Astrocyte of the hippocampus (primary cell): Measurements from ENCODE around the gene TOB1.

Experiments
- DNase-seq: peaks from one replicate; pipeline ENCODE4 v3.0.0; 2011; ENCODE audit warnings: low read depth, low spot score

Gene TOB1

DNA sequence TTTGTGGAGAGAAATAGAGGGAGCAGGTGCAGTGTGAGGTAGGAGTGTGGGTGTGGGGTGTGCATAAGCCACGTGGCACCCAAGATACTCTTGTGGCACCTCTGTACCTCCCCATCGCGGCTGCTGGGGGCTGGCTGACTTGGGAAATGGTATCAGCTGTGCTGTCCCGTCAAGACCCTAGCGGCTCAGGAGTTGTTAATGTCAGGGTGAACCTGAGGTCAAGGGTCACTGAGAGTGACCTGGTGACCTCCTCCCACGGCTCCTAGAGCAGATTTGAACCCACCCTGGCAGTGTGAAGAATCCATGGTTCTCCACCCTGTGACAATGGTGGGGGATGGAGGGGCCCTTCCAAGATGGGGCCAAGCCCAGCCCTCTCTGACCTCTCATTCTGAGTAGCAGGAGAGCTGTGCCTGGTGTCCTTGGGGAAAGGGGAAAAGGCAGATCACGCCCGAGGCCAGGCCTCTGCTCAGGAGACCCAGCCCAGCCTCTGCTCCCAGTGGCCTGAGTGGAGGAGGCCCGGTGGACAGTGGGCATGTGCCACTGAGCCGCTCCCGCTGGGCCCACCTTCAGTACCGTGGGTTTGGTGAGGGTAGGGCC, 33.8 kb downstream of the TOB1 start:
- DNase-seq = no peak

DNA sequence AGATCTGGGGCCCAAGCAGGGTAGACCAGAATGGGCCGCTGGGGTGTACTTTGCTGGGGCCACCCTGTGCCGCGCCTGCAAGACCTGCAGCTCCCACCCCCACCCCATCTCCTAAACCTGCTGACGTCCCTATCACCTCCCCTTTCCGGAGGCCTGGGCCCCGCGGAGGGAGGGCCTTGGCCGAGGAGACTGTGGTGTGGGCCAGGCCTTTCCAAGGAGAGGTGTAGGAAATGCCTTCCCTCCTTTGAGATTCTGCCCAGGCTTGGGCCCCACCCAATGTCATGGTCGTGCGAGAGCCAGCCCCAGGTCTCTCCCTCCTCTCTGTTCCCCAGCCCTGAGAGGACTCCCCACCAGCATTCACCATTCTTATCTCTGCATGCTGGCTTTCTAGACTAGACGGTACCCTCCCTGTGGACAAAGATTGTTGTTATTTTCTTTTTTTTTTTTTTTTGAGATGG, 34.7 kb downstream of the TOB1 start:
- DNase-seq = no peak

DNA sequence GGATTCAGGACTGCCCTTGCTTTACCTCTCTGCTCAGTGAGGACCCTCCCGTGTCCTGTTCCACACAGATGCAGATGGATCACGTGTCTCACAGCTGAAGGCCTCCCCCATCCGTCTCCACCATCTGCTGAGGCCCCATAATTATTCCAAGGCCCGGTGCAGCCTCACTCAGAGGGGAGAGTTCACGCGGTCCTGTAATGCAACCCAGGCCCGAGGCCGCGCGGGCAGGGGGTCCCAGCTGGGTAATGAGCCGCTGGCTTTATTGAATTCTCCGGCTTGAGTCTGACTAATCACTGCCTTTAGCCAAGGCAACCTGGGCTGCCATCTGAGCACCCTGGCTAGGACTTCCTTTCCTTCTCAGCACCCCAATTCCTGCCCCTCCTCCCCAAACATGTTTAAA, 35.2 kb downstream of the TOB1 start:
- no peak for DNase-seq

DNA sequence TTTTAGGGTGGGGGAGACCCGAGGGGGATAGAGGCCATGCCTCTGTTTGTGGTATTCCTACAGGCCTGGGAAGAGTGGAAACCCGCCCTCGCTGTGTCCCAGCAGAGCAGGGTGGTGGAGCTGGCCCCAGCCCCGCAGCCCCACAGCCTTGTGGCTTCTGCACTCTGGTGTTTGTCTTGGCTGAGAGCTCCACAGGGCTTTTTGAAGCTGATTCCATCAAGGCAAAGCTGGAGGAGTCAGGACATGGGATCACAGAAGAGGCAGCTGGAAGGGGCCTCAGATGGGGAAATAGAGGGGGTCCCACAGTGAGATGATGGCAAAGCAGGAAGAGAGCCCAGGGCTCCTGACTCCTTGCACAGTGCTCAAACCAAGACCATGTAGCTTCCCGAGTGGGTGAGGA, 35.8 kb downstream of the TOB1 start:
- peak; percentile 74 for DNase-seq

DNA sequence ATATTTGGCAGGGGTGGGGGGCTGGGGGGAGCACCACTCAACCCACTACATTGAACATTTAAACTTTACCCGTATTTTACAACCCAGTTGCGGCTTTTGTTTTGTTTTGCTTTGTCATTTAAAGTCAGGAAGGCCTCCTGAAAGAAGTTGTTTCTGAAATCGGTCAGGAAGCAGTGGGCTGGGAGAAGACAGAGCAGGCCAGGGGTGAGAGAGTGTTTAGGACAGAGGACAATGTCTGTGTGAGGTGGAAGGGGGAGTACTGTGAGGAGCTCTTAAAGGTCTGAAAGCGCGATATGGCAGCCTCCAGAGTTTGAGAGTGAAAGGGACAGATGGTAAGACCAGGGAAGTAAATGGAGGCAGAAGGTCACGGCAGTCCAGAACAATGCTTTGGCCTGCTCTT, 36.8 kb downstream of the TOB1 start:
- no peak for DNase-seq

DNA sequence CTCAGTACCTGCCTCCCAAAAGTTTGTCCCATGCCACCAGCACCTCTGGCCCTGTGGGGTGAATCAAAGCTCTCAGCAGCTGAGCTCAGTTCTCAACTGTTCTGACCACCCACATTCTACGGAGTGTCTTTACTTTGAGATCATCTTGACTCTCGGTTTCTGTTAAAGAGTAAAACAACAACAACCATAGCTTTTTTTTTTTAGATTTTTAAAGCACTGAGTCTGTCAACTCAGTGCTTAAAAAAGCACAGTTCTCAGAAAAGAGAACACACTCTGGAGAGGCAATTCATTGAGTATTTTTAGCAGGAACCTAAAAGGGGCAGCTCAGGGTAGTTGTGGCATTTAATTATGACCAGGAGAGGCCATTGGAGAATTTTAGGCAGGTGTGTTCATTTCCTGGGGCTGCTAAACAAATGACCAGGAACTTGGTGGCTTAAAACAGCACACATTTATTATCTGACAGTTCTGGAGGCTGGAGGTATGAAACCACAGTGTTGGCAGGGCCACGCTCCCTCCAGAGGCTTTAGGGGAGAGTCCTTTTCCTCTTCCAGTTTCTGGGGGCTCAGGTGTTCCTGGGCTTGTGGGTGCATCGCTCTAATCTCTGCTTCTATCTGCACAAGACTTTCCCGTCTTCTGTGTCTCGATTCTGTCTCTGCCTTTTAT, 37.5 kb downstream of the TOB1 start:
- DNase-seq = no peak

DNA sequence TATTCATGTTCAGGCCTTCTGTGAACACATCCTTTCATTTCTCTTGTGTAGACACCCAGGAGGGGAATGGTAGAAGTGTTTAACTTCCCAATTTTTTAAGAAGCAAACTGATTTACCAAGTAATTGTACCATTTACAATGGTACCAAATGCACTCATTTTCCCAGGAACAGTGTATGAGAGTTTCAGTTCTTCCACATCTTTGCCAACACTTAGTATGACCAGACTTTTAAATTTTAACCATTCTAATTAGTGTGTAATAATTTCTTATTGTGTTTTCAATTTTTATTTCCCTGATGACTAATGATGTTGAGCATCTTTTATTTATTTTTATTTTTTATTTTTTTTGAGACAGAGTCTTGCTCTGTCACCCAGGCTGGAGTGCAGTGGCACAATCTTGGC, 41.0 kb downstream of the TOB1 start:
- DNase-seq = no peak

DNA sequence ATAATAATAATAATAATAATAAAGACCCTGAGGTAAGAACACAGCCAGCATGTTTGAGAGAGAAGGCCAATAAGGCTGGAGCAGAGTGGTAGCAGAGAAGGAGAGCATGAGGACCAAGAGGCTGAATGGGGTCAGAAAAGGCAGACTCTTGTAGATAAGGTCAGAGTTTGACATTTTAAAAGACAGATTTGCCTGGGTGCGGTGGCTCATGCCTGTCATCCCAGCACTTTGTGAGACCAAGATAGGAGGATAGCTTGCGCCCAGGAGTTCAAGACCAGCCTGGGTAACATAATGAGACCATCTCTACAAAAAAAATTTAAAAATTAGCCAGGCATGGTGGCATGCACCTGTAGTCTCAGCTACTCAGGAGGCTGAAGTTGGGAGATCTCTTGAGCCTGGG, 41.7 kb downstream of the TOB1 start:
- DNase-seq = no peak

DNA sequence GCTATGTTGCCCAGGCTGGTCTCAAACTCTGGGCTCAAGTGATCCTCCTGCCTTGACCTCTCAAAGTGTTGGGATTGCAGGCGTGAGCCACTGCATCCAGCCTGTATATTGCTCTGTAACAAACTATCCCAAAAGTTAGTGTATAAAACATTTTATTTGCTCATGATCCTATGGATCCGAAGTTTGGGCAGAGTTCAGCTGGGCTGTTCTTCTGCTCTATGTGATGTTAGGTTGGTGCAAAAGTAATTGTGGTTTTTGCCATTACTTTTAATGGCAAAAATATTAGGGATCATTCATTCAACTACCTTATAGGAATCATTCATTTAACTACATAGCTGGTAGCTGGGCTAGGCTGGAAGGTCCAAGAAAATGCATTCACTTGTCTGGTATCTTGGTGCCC, 43.6 kb downstream of the TOB1 start:
- no peak for DNase-seq

DNA sequence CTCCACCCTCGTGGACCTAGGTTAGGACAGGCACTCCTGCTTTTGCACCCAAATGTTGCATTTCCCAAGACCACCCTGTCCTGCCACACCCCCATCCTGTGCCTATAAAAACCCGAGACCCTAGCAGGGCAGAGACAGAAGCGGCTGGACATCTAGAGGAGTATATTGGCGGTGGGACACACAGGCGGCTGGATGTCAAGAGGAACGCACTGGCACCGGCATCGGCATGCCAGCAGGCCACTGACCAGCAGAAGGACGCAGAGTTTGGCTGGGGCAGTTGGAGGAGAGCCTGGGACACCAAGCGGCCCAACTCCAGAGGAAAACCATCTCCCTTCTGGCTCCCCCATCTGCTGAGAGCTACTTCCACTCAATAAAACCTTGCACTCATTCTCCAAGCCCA, 45.5 kb downstream of the TOB1 start:
- DNase-seq = no peak

DNA sequence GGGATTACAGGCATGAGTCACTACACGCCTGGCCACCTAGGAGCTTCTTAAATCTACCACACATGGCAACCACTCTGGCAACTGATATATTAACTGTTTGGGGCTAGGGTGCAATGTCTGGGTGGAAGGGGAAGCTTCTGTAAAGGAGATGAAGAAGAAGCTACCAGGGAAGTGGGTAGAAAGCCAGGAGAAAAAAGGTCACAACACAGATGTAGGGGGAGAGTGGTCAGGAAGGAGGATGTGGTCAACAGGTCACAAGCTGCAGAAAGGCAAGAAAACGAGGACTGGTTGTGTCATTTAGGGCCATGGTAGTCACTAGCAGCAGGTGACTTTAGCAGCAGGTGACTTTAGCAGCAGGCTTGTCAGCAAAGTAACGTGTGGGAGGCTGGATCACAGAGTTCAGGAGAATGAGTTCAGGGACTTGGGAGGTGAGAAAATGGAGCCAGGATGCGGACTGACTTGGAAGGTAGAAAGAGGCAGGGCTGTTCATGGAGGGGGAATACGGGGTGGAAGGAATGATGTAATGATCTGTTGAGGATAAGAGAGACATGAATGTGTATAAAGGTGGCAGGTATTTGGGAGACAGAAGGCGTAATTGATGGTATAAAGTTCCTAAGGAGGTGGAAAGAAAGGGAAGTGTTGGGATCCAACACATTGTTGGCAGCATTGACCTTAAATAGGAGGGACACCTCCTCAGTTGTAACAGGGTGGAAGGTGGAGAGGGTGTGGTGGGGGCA, 47.1 kb downstream of the TOB1 start:
- DNase-seq = no peak

DNA sequence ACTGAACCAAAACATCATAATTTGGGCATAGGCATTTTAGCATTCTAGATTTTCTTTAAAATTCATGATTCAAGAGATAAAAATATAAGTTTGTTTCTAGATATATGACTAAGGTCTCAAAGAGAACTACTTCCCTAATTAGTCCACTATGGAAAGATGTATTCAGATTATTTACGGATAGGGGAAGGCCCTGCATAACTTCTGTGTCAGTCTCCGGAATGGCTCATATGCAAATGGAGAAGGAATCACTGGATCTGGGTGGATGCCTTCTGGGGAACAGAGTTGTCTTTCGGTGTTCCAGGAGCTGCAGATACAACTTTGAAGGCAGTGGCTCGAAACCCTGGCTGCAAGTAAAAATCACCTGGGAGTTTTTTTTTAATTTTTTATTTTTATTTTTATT, 47.9 kb downstream of the TOB1 start:
- no peak for DNase-seq

DNA sequence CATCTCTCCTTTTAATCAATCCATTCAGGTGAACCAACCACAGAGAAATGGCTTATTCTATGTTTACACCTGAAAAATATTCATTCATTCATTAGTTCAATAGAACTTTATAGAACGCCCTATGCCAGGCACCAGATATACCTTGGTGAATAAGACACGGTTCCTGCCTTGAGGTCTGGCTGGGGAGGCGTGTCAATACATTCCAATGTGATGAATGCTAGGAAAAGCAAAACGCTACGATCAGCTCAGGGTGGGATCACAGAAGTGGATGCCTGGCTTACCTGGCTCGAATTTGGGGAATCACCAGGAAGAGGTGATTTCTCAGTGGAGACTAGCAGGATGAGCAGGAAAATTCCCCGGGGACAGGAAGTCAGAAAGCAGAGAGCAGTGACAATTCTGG, 48.3 kb downstream of the TOB1 start:
- peak; percentile 64 for DNase-seq

DNA sequence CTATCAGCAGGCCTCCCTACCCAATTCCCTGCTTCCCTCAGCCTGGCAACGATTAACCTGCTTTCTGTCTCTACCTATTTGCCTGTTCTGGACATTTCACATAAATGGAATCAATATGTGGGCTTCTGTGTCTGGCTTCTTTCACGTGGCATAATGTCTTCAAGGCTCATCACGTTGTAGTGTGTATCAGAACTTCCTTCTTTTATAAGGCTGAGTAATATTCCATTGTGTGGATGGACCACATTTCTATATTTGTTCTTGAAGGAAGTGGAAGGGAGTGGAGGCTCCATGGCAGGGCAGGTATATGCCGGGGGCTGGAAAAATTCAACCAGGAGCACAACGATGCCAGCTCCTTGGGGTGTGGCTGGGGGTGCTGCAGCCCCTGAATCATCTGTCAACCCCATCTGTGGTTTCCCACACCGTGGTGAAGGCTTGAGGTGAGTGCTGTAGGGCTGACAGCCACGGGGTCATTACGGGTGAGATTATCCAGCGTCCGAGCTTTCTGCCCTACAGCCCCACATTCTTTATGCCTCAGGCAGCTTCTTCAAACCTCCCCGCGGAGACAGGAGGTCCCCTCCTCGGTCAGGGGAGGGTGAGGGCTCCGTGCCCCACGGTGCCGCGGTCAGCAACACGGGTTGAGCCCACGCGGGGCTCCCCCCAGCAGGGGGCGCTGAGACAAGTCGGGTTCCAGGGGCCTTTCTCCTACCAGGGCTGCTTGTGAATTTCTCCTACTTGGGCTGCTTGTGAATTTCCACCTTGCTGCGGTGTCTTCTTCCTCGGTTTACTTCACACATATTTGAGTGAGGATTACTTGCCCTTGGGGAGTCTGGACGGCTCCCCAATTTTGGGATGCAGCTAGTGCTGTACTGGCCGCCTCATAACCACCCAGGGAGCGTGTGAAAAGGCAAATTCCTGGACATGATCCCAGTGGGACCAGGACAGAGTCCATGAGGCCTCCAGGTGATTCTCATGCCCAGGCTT, 49.1 kb downstream of the TOB1 start:
- DNase-seq = no peak

DNA sequence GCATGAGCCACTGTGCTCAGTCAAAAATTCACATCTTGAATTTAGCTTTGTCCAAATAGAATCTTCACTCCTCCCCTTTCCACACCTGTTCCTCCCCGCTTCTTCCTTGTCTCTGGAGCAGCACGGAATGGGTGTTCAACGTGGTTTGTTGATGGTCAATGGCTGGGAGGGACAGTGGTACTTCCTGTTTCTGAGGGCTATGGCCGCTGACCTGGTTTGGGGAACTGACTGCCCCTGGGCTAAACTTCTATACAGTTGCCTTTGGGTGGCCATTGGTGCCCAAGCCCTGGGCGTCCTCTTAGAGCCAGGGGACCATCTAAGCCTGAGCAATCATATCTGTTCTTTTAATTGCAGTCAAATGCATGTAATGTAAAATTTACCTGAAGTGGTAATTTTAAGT, 49.9 kb downstream of the TOB1 start:
- DNase-seq = no peak

DNA sequence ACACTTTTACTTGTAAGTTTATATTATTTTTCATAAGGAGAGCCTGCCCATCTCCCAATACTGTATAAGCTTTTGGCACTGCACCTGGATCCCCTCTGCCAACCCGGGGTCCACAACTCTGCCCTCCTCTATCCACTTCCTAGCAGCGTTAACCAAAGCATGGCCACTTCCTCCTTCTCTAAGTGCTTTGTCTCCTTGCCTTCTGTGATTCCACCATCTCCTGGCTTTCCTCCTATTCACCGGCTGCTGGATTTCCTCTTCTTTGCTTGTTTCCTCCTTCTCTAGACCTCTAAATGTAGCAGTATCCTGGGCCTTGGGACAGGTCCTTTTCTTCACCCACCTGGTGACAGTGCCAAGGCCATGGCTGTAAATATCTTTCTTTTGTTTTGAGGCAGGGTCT, 50.8 kb downstream of the TOB1 start:
- DNase-seq = no peak

DNA sequence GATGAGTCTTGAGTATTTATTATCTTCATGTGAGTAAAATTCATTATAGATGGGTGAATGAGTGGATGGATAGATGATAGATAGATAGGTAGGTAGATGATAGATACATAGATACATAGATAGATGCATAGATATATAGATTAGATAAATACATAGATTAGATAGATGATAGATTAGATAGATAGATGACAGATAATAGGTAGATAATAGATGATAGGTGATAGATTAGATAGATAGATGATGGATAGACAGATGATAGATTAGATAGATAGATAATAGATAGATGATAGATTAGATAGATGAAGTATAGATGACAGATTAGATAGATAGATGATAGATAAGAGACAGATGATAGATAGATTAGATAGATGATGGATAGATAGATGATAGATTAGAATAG, 52.6 kb downstream of the TOB1 start:
- no peak for DNase-seq
